ENCODE measurements around the gene CSNK1G3. TPM values are rescaled to one million over a fixed set of nuclear protein-coding genes. Genes with fewer than 3 reads are reported as not detected.

Gene CSNK1G3
- total RNA-seq, 4 donors from 2014 or later, result 31.2 to 53.7 (median 53.1) TPM

DNA sequence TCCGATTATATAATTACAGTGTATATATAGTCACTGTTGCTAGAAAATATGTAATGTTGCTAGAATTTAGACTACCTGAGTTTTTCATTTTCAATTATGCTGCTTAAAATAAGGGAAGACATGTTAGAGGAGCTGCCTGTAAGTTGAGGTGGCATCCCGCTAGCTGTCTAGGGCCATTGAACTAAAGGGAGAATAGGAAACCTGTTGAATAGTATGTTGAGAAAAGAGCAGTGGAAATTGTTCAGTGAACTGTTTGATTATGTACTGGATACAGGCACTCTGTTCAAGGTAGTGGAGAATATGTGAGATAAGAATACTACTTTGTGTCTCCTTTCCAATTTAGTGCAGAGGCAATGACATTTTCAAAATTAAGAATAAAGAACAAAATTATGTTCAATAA lies 89.6 kb downstream of the CSNK1G3 start:
- Histone ChIP-seq H3K27ac (replicated peaks in 1 of 4) (no peak overlapping the region), H3K4me3 (no peak overlapping the region), H3K9me3 (no peaks in the 10 kb centered on the region), H3K36me3 (peaks cover 0 to 2% (median 0%) of the 10 kb centered on the region in 4 donors), H3K27me3 (no peaks in the 10 kb centered on the region), H3K4me1 (no peaks in the 10 kb centered on the region)
- WGBS, result 96% methylated on average over 2 of the region's 2 CpGs
- DNase-seq (ENCODE audit: extremely low spot score), result no peak
- TF ChIP-seq POLR2AphosphoS5 (IDR thresholded peaks at IDR 0.05), result no peak
- intact Hi-C loops (cut with DNase I), result no loop called here

- Histone ChIP-seq H3K27me3 (no peaks in the 10 kb centered on the region), H3K4me3 (no peak overlapping the region), H3K36me3 (peaks cover 0 to 5% (median 0%) of the 10 kb centered on the region in 4 donors), H3K9me3 (no peaks in the 10 kb centered on the region), H3K27ac (replicated peaks in 1 of 4) (no peak overlapping the region), H3K4me1 (peaks cover 0 to 6% (median 0%) of the 10 kb centered on the region in 4 donors)
- intact Hi-C loops (cut with DNase I), result loop anchor here (5.0 kb wide), 1 partner anchor 94 kb away; the partner anchor contains the start of gene CSNK1G3
- DNase-seq (ENCODE audit: extremely low spot score), result no peak
- TF ChIP-seq CTCF (IDR thresholded peaks at IDR 0.05), result no peak
- TF ChIP-seq EP300 (IDR thresholded peaks at IDR 0.05), result no peak
- TF ChIP-seq POLR2AphosphoS5 (IDR thresholded peaks at IDR 0.05), result no peak
- TF ChIP-seq POLR2A (IDR thresholded peaks at IDR 0.05; ENCODE audit: low read depth), result no peak
Measured at GRCh38 chr5:123605822-123606221, 93.8 kb downstream of the CSNK1G3 start.

DNA sequence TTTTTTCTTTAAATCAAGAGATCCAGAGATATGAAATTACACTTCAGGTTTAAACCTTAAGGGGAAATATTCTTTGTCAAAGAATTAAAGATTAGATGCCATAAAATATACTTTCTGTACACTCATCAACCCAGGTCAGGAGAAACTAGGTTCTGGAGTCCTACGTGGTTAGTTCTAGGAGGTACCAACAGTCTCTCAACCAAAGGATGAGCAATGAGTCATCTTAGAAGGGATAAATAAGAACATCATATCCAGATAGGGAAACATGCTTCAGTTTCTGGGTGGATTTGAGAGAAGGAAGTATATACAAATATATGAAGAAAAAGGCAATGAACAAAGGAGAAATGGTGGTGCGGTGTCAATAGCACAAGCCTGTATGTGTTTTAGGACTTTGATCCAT lies 98.2 kb downstream of the CSNK1G3 start:
- intact Hi-C loops (cut with DNase I), result loop anchor here (5.0 kb wide), 1 partner anchor 188 kb away; the partner anchor contains the start of gene CEP120
- Histone ChIP-seq H3K27me3 (no peaks in the 10 kb centered on the region), H3K4me1 (peaks cover 0 to 6% (median 0%) of the 10 kb centered on the region in 4 donors), H3K4me3 (no peak overlapping the region), H3K36me3 (peaks cover 0 to 17% (median 8%) of the 10 kb centered on the region in 4 donors), H3K9me3 (no peaks in the 10 kb centered on the region), H3K27ac (replicated peaks in 1 of 4) (no peak overlapping the region)
- no peak for TF ChIP-seq CTCF (IDR thresholded peaks at IDR 0.05)
- WGBS, result 84% methylated on average over 2 of the region's 2 CpGs
- DNase-seq (ENCODE audit: extremely low spot score), result no peak

DNA sequence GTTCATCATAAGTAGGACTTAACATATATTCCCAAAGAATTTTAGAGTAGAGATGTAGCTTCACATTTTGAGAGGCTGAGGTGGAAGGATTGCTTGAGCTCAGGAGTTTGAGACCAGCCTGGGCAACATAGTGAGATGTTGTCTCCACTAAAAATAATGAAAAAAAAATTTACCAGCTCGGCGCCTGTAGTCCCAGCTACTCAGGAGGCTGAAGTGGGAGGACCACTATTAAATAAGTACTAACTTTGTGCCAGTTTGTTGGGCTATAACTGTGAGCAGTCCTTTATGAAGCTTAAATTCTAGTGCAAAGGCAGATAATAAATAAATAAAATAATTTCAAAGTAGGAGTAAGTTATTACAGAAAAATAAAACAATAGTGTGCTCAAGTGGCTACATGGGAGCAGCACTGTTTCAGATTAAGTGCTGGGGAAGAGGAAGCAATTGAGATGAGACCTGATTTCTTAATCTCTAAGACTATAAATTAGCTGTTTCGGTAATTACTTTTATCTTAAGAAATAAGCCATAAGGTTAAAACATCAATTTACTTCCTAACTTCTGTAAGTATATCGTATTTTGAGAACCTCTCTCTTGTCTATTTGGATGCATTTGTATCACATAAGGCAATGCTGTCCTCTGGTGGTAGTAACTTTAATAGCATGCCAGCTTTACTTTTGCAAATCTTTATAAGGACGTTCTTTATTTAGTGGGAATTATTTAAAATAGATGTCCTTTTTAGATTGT lies 98.9 kb downstream of the CSNK1G3 start:
- WGBS, result 39% methylated on average over 5 of the region's 5 CpGs
- TF ChIP-seq CTCF (IDR thresholded peaks at IDR 0.05) (peak in 2 of 3 experiments; percentile 95 to 96), EP300 (IDR thresholded peaks at IDR 0.05) (no peak)
- Histone ChIP-seq H3K36me3 (peaks cover 0 to 21% (median 9%) of the 10 kb centered on the region in 4 donors), H3K4me1 (peaks cover 0 to 6% (median 0%) of the 10 kb centered on the region in 4 donors), H3K4me3 (no peak overlapping the region), H3K27me3 (no peaks in the 10 kb centered on the region), H3K9me3 (no peaks in the 10 kb centered on the region), H3K27ac (replicated peaks in 1 of 4) (no peak overlapping the region)
- no peak for DNase-seq (ENCODE audit: extremely low spot score)
- intact Hi-C loops (cut with DNase I), result loop anchor here (5.0 kb wide), 1 partner anchor 189 kb away; the partner anchor contains the start of gene CEP120

DNA sequence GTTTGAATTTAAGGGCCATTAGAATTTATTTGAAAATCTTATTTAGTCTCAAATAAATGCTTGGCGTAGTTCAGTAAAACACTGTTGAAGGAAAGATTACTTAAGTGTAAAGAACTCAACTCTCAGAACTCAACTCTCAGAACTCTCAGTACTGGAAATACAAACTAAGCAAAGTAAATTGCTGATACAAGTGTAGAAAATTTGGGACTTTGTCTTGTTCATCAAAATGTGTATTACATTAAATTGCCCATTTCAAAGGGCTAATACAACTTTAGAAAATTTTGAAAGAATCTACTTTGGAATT lies 99.4 kb downstream of the CSNK1G3 start:
- intact Hi-C loops (cut with DNase I), result loop anchor here (5.0 kb wide), 1 partner anchor 189 kb away; the partner anchor contains the start of gene CEP120
- TF ChIP-seq POLR2AphosphoS5 (IDR thresholded peaks at IDR 0.05), result no peak
- no peak for TF ChIP-seq EP300 (IDR thresholded peaks at IDR 0.05)
- no peak for TF ChIP-seq POLR2A (IDR thresholded peaks at IDR 0.05; ENCODE audit: low read depth)
- Histone ChIP-seq H3K9me3 (no peaks in the 10 kb centered on the region), H3K4me3 (no peak overlapping the region), H3K36me3 (peaks cover 0 to 21% (median 12%) of the 10 kb centered on the region in 4 donors), H3K27me3 (no peaks in the 10 kb centered on the region), H3K4me1 (peaks cover 0 to 6% (median 0%) of the 10 kb centered on the region in 4 donors), H3K27ac (replicated peaks in 1 of 4) (no peak overlapping the region)
- DNase-seq (ENCODE audit: extremely low spot score), result no peak
- 50% methylated on average over 1 of the region's 1 CpG for WGBS

- Histone ChIP-seq H3K4me1 (no peaks in the 10 kb centered on the region), H3K36me3 (peaks cover 0 to 21% (median 10%) of the 10 kb centered on the region in 4 donors), H3K9me3 (no peaks in the 10 kb centered on the region), H3K27me3 (no peaks in the 10 kb centered on the region), H3K27ac (replicated peaks in 1 of 4) (no peak overlapping the region), H3K4me3 (no peak overlapping the region)
- intact Hi-C loops (cut with DNase I), result no loop called here
- no peak for DNase-seq (ENCODE audit: extremely low spot score)
- TF ChIP-seq EP300 (IDR thresholded peaks at IDR 0.05) (no peak), POLR2AphosphoS5 (IDR thresholded peaks at IDR 0.05) (no peak), CTCF (IDR thresholded peaks at IDR 0.05) (no peak), POLR2A (IDR thresholded peaks at IDR 0.05; ENCODE audit: low read depth) (no peak)
Measured at GRCh38 chr5:123617561-123617960, 105.6 kb downstream of the CSNK1G3 start.

All from esophagus muscularis mucosa (tissue), 4 donors.